ENCODE data around the gene PSMB5.

The PSMB5 gene

GRCh38 chr14:22997676-22998323 lies 36.9 kb downstream of the PSMB5 start:
- no peak overlapping the region for H3K4me3 ChIP-seq (replicated peaks; ENCODE audit: low read depth, low read length)
- no peak for TF ChIP-seq CTCF (IDR thresholded peaks at IDR 0.05; ENCODE audit: insufficient read depth, low read length, poor library complexity, severe bottlenecking)
- H3K36me3 ChIP-seq (ENCODE audit: control insufficient read depth, insufficient read depth, low read length): no peaks in the 10 kb centered on the region
- no peak for DNase-seq (ENCODE audit: extremely low read depth, insufficient read length)
- no peaks in the 10 kb centered on the region for H3K27me3 ChIP-seq (replicated peaks; ENCODE audit: control insufficient read depth, insufficient read depth, low read length)

DNA sequence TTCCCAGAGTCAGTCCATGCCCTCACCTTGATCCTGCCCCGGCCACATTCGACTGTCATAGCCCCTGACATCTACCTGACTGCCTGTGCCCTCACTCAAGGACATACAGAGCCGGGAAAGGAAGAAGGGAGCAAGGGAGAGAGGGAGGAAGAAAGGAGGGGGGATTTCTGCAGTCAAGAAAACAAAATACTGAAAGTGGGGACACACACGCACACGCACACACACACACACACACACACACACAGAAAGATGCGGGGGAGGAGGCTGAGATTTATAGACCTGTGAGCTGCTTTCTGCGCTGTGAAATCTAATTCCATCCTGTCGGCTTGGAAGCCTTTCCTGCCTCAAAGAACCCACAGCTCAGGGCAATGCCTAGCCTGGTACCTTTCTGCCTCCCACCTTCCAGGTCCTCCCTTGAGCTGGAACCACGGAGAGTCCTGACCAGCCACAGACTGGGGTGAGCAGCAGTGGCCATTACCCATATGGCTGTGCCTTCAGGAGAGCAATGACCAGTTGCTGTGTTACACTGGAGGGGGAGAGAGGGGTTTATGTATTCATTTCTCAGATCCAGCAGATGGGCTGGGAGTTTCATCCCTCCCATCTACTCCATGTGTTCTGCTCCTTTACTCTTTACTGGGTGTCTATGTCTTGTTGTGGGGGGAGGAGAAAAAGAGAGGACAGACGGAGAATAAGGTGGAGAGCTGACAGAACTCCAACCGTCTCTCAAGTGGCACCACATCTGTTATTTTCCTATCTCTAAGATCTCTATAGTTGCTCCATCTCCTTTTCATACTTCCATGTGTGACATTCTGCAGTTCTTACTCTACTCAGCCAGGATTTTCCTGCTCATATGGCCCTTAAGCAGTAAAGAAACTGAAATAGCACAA lies 37.7 kb downstream of the PSMB5 start:
- no peak for TF ChIP-seq CTCF (IDR thresholded peaks at IDR 0.05; ENCODE audit: insufficient read depth, low read length, poor library complexity, severe bottlenecking)
- H3K4me3 ChIP-seq (replicated peaks; ENCODE audit: low read depth, low read length): no peak overlapping the region
- H3K36me3 ChIP-seq (ENCODE audit: control insufficient read depth, insufficient read depth, low read length): no peaks in the 10 kb centered on the region
- DNase-seq (ENCODE audit: extremely low read depth, insufficient read length): no peak
- no peaks in the 10 kb centered on the region for H3K27me3 ChIP-seq (replicated peaks; ENCODE audit: control insufficient read depth, insufficient read depth, low read length)

GRCh38 chr14:22995889-22996625 lies 38.6 kb downstream of the PSMB5 start:
- no peak for TF ChIP-seq CTCF (IDR thresholded peaks at IDR 0.05; ENCODE audit: insufficient read depth, low read length, poor library complexity, severe bottlenecking)
- no peak for DNase-seq (ENCODE audit: extremely low read depth, insufficient read length)
- H3K36me3 ChIP-seq (ENCODE audit: control insufficient read depth, insufficient read depth, low read length): no peaks in the 10 kb centered on the region
- H3K27me3 ChIP-seq (replicated peaks; ENCODE audit: control insufficient read depth, insufficient read depth, low read length): no peaks in the 10 kb centered on the region
- H3K4me3 ChIP-seq (replicated peaks; ENCODE audit: low read depth, low read length): no peak overlapping the region

DNA sequence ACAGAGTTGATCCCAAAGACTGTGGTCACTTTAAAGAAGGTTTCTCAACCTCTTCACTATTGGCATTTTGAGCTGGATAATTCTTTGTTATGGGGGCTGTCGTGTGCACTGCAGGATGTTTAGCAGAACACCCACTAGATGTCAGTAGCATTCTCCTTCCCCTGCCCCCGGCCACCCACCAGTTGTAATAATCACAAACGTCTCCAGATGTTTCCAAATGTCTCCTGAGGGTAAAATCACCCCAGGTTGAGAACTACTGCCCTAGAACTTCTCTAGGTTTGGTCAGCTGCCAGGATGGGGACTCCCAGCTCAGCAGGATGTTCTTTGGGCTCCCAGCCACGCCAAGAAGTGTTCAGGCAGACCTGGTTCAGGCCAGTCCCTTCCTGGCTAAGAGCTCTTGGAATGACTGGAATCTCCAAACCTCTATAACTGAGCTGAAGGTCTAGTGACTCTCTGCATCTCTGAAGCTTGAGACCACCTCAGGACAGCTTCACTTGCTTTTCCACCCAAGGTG lies 39.9 kb downstream of the PSMB5 start:
- Histone ChIP-seq H3K4me3 (replicated peaks; ENCODE audit: low read depth, low read length) (no peak overlapping the region), H3K36me3 (ENCODE audit: control insufficient read depth, insufficient read depth, low read length) (no peaks in the 10 kb centered on the region), H3K27me3 (replicated peaks; ENCODE audit: control insufficient read depth, insufficient read depth, low read length) (no peaks in the 10 kb centered on the region)
- no peak for DNase-seq (ENCODE audit: extremely low read depth, insufficient read length)
- TF ChIP-seq CTCF (IDR thresholded peaks at IDR 0.05; ENCODE audit: insufficient read depth, low read length, poor library complexity, severe bottlenecking): peak; percentile 71

GRCh38 chr14:22993517-22993916 lies 41.2 kb downstream of the PSMB5 start:
- DNase-seq (ENCODE audit: extremely low read depth, insufficient read length): no peak
- no peak for TF ChIP-seq CTCF (IDR thresholded peaks at IDR 0.05; ENCODE audit: insufficient read depth, low read length, poor library complexity, severe bottlenecking)
- H3K4me3 ChIP-seq (replicated peaks; ENCODE audit: low read depth, low read length): no peak overlapping the region
- H3K36me3 ChIP-seq (ENCODE audit: control insufficient read depth, insufficient read depth, low read length): no peaks in the 10 kb centered on the region
- H3K27me3 ChIP-seq (replicated peaks; ENCODE audit: control insufficient read depth, insufficient read depth, low read length): no peaks in the 10 kb centered on the region
